LoVo (cell line): ENCODE results near the gene NCAM1.

Experiments used
- DNase-seq: peaks from one replicate; pipeline ENCODE4 v3.0.0-alpha.2; 2016; ENCODE audit warnings: low spot score

Gene NCAM1

DNA sequence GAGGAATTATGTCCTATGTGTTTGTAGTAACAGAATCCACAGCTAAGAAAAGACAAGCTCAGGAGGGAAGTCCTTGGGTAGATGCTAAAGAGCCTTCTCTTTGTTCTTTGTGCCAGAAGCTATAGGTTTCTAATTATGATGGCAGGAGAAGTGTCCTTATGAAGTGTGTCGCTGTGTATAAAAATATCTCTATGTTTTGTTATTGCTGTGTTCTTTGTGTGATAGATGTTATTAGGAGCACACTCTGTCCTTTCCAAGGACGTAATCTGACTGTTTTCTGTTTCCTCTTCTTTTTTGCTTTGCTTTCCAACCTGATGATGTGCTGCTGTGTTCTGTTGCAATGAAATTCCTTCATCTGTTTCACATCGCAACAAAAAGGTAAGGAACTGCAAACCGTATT lies 171.9 kb downstream of the NCAM1 start:
- DNase-seq, result no peak

DNA sequence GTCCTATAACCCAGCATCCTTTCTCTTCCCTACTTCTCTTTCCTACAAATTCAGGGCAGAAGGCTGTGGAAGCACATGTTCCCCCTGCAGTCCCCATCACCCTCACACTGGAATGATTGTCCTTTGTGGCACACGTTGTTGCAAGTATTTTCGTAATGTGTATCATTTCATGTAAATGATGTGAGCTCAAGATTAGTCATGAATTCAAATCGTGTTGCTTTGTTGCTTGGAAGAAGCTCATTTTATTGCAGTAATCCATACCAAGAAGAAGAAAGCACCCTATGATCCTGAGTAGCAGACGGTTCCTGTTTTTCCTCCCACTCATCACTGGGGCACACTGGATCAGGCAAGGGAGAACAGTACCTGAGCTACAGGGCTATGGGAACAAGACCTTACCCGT lies 173.4 kb downstream of the NCAM1 start:
- DNase-seq, result no peak

- no peak for DNase-seq
Measured at GRCh38 chr11:113137713-113138529, 176.7 kb downstream of the NCAM1 start.

DNA sequence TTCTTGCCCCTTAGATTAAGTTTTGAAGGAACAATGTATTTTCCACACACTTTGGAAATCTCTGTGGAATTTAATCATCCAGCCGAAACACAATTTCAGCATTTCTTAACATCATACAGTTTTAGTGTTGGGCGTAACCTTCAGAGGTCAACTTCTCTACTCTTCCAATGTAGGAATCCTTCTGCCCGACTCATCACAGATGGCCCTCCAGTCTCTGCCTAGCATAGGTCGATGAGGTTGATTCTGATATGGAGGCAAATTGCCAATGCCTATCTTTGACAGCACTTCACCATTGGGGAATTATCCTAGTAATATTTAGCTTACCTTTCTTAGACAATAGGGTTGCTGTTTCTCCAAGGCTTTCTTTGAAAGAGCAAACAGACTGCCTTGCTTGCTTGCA lies 177.5 kb downstream of the NCAM1 start:
- no peak for DNase-seq

DNA sequence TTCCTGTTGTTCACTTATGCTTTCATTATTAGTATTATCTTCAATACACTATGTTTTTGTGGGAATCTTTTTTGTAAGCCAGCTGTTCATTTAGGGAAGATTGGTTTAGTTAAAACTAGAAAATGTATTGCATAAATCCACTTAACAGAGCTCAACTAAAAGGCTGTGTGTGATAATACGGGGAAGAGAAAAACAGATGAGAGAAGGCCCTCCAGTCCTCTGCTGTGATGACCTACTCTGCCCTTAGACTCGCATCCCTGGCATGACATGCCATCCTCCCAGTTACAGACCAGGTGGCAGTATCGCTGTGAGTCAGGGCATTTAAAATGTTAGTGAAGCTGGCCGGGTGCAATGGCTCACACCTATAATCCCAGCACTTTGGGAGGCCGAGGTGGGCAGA lies 179.8 kb downstream of the NCAM1 start:
- DNase-seq, result no peak

DNA sequence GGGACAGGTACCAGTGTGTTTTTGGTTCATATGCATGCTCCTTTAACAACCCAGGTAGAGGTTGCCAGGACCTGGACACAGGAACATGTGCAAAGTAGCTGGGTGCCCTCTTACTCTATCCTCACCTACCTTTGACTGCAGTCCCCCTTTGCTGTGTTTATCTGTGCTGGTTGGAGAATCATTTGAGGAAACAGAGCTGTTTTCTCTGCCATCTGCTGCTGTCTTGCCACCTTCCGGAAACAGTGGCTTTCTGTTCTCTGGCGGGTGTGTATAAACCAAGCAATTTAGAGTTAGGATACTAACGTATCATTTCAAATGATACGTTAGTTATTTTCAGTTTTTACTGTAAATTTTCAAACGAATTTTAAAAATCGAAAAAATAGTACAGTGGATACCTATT lies 181.3 kb downstream of the NCAM1 start:
- no peak for DNase-seq

DNA sequence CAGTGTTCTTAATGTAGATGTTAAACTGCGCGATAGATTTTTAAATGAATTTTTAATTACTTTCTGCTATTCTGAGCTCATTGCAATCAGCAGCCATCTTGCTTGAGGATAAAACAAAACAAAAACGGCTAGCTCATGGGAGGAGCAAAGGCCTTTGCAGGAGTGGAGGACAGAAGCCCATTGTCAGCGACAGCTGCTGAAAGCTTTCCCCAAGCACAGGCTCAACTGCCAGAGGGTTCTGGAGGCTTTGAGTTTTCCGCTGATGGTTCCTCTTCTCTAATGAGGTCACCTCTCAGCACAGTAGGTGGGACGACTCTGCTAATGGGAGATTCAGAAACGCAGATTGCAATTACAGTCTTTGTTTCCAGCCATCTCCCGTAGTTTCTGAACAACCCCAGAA lies 186.0 kb downstream of the NCAM1 start:
- no peak for DNase-seq

DNA sequence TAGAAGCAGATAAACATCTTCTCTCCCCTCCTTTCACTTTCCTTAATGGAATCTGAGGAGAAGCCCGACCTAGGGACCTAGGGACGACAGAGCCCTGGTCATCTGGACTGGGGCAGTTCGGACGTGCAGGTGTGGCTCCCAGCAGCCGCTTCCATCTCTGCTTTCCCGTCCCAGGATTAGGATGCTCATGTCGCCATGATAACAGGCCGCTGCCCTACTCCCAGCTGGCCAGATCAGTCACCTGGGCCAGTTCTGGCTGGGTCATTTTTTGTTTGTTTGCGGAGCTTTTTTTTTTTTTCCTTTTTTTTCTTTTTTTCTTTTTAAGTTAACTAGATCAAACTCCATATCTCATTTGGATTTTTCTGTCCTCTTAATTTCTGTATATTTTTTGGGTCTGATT lies 186.9 kb downstream of the NCAM1 start:
- no peak for DNase-seq

DNA sequence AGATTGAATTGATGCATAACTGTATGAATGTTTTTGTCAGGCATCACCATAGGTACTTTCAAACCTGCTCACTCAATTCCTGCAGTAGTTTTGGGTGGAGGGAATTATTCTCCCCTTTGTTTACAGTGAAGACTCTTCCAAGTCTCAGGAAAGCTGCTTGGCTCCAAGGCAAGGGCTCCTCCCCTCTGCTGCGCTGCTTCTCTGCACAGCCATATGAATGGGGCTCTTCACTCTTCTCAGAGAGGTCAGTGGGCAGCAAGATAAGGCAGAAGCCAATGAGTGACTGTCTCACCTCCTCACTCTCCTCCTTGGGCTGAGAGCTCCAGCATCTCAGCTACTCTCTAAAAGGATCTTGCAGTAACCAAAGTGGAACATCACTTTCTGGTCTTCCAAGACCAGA lies 187.4 kb downstream of the NCAM1 start:
- no peak for DNase-seq

DNA sequence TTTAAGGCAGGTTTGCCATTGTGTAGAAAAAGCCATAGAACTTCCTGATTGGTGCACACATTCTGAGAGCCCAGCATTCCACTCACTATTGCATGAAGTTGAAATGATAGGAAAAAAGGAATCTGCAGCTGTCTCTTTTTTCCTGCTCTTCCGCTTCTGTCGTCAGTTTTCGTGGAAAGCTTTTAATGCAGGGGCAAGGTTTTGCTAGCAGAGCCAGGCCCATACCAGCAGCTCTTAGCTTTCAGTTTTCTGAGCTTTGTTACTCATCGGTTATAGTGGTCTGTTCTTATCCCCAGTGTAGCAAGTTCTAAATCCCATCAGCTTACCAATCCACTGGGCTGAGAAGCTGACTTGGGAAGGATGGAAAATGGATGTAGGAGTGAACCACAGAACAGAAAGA lies 190.3 kb downstream of the NCAM1 start:
- no peak for DNase-seq

DNA sequence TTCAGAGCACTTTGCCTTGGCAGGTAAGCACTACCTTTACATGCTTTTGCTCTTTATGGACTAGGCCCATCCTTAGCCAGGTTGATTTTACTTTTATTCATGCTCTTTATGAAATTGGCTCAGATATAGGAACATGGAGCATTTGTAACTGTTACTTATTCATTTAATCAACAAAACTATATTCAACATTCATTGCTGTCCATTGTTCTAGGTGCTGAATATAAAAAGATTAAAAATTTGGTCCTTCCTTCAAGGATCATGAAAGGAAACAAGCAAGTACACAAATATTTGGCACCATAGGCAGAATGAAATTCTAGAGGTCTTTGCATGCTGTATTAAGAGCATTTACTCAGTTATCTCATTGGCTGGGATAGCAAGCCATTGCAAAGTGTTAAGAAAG lies 191.3 kb downstream of the NCAM1 start:
- no peak for DNase-seq

GRCh38 chr11:113153847-113154246 lies 192.6 kb downstream of the NCAM1 start:
- no peak for DNase-seq

DNA sequence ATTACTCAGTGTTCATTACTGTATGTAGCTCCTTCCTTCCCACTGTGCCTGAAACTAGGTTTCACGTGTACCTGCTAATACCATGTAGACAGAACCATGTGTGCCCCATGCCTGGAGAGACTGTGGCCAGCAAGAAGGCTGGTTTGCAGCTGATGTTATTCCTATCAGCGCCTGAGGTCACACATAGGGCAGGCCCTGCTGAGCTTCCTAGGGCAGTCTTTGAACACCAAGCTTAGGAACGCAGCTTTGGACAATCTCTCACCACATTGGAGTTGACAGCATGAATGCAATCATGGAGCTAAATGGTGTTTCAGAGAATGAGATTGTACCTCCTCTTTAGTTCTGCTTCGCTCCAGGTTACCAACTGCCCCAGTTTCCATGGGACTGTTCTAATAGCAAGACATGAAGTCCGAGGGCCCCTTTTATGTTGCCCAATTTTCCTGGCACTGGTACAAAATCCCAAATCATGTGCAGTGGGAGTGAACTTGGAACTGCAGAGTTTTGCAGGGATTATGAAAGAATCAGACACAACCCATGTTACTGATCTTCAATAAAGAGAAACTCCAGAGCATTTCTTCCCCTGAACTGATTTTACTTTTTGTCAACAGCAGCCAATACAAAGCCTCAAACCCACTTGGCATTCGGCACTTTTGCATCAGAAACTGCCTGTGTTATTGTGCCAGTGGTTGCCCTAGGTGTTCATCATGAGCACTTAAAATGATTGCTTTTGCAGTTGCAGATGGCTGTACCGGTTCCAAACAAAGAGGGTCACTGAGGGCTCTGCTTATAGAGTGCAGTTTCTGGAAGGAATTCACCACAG lies 199.0 kb downstream of the NCAM1 start:
- no peak for DNase-seq

DNA sequence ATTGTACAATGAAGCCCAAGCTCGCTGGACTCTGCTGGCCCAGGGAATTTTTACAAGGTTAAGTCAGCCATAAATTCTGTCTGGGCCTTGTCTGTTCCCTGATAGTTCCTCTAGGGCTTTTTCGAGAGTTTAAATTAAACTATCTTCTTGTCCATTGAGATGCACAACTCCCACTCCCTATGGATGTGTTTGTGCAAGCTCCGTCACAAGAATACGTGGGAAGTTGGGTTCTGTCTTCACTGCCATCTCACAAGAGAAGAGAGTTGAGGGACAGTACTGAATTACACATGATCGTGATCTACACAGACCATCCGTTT lies 199.5 kb downstream of the NCAM1 start:
- DNase-seq, result no peak

GRCh38 chr11:113161711-113162591 lies 200.7 kb downstream of the NCAM1 start:
- no peak for DNase-seq

- DNase-seq, result no peak
Measured at GRCh38 chr11:113162592-113162962, 201.4 kb downstream of the NCAM1 start.

DNA sequence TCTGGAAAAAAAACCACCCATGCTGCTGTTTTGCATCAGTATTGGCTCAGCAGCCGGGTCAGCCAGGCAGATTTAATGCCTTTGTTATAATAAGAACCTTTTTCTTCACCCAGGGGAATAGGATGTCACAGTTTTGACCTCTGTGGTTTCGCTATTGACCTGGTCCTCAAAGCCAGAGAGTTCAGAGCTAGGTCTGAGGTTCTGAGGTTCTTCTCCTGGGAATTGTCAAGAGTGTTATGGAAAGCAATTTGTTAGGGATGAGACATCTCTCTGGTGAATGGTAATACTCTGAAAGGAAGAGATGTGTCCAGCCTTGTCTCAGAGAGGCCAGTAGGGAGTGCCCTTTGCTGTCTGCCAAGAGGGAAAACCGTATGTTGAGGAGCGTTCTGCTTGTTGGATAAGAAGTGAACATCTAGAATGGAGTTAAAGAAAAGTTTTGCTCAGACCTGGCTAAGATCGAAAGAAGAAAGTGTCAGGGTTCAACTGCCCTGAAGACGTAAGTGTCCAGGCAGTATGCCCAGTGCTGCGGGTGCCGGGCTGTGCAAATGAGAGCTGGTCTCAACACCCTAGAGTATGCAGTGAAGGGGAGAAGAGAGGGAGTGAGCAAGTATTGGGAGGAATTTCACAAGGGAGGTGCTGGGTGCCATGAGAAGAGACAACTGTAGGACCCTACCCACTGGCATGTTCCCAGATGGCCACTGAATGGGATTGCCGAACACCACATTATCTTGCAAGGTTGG lies 202.2 kb downstream of the NCAM1 start:
- DNase-seq, result no peak

GRCh38 chr11:113166280-113166679 lies 205.1 kb downstream of the NCAM1 start:
- DNase-seq, result no peak

DNA sequence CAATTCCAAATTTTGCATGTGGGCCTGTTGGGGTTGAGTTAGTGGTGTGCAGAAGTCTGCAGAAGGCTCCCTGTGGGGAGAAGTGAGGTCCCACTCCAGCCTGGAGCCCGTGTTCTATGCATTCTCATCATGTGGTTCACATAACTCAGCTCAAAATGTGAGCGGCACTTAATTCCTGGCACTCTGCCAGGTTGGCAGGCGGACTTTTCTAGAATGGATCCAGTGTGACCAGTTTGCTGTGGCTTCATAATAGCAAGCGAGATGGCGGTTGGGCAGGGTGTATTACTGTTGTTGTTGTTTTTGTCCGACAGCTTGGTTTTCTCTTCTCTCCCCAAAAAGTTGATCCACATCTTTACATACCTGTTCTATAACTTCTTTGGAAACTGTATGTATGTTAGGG lies 206.4 kb downstream of the NCAM1 start:
- no peak for DNase-seq

GRCh38 chr11:113168354-113169342 lies 207.4 kb downstream of the NCAM1 start:
- DNase-seq, result no peak
